EL (cell line): ENCODE measurements around the gene DMAC2L.
"Not testable (repeated sequence)": the region's sequence is repeated elsewhere in the genome, so short reads cannot be mapped to it uniquely, and the experiment has no call there.

Experiments
- DNase-seq: peaks from one replicate; pipeline ENCODE4 v3.0.0-alpha.2; 2016

Gene DMAC2L

DNA sequence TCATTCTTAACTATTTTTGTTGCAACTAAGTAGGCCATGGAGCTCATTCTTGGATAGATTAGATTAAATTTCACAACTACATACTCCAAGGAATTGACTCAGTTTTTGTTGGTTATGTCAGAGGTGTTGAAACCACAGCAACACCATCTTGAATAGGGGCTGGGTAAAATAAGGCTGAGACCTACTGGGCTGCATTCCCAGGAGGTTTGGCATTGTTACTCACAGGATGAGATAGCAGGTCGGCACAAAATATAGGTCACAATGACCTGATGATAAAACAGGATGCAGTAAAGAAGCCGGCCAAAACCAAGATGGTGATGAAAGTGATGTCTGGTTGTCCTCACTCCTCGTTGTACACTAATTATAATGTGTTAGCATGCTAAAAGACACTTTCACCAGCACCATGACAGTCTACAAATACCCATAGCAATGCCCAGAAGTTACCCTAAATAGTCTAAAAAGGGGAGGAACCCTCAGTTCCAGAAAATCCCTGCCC, 20.9 kb downstream of the DMAC2L start:
- DNase-seq = peak; percentile 86

- no peak for DNase-seq
Observed at GRCh38 chr14:50334211-50334610, 22.1 kb downstream of the DMAC2L start.

- peak; percentile 11 for DNase-seq
Observed at GRCh38 chr14:50335389-50335788, 23.3 kb downstream of the DMAC2L start.

- DNase-seq = peak; percentile 27
Observed at GRCh38 chr14:50335989-50336824, 24.1 kb downstream of the DMAC2L start.

GRCh38 chr14:50338587-50338986, 26.5 kb downstream of the DMAC2L start:
- no peak for DNase-seq

DNA sequence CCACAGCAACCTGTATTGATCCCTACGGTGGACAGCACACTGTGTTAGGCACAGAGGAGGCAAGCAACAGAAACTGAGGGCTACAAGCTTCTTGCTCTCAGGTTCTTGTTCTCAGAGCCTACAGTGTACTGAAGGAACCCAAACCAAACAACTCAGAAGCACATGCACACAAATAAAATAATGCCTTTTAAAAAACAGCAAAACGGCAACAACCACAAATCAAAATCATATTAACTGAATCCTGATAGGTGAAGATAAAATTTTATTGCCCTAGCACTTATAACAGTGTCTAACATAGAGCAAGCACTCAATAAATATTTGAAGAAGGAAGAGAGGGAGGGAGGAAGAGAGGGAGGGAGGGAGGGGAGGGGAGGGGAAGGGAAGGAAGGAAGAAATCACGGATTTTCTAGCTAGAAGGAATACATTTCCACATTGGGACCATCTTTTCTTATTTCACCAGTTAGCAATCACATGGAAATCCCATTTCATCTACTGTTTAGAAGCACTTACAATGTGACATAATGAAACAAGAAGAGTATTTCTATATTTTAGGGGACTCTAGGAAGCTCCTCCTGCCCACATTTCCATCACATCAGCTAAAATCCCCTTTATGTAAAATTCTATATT, 27.2 kb downstream of the DMAC2L start:
- no peak for DNase-seq

- no peak for DNase-seq
Observed at GRCh38 chr14:50340045-50340444, 27.9 kb downstream of the DMAC2L start.

- no peak for DNase-seq
Observed at GRCh38 chr14:50340963-50341362, 28.8 kb downstream of the DMAC2L start.

DNA sequence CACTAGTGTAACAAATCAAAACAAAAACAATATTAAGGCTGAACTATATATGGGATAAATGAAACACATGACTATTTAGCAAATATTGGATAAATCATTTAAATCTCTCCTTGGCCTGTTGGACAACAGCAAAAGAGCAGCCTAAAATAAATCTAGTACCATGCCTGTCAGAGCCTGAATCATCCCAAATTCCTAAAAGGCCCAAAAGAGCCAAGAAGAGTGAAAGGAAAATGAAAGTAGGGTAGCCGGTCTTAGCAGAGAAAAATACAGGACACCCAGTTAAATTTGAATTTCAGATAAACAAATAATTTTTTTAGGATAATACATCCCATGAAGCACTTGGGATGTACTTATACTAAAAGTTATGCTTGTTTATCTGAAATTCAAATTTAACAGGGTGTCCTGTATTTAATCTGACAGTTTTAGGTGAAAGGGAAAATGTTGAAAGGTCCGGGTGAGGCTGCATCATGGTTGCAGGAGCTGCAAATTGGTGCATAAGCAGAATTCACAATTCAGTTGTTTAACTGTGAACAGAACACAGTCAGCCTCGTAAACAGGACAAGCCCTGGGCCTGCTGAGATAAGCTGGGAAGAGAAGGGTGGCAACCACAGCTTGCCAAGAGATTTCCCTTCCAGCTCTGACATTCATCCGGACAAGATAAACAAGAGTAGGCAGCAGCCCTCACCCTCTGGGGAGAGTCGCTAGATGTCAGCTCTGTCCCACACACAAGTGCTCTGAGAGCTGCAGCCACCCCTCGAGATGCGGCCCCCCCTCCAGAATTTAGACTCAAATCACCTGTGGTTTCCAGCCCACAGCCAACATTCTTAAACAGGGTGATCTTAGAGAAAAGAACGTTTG, 30.3 kb downstream of the DMAC2L start:
- peak; percentile 83 for DNase-seq

DNA sequence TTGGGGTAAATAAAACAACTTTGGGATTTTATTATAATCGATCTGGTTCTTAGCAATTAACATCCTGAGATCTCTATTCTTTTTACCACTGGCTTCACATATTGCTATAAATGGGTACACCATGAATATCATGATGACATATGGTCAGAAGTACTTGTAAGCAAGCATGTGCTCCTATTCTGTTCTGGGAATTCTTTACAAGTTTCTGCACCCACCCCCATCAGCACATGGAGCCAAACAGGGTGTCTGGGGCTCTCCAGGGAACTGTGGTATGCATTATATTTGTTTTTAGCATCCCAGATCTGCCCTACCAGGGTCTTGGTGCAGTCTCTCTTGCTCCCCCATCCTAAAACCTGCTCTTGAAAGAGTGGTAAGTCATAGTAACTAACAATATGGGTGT, 31.3 kb downstream of the DMAC2L start:
- no peak for DNase-seq

GRCh38 chr14:50344116-50344775, 32.1 kb downstream of the DMAC2L start:
- peak; percentile 55 for DNase-seq

- DNase-seq = peak; percentile 56
Observed at GRCh38 chr14:50344876-50345563, 32.9 kb downstream of the DMAC2L start.

DNA sequence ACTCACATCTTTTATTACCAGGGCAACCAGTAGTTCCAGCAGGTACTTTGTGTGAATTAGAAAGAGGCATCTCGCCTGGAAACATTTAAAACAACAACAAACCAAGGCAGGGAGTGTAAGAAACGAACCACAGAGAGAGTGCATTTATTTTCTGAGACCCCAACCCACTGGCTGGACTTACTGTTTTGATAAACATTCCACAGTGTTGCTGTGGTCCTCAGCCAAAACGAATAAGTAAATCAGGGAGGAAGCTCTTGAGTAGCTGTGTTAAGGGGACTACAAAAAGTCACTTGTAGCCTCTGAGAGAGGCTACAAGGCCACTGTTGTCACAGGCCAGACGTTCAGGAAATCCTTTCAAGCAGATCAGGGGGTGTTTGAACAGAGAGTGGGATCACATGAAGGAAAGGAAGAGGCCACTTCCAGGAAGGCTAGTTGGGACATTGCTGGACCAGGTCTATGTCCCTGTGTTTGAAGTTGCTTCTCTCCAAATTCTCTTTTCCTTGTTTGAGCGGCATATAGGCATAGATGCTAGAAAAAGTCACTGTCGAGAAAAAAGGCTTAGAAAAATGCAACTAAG, 33.8 kb downstream of the DMAC2L start:
- no peak for DNase-seq

DNA sequence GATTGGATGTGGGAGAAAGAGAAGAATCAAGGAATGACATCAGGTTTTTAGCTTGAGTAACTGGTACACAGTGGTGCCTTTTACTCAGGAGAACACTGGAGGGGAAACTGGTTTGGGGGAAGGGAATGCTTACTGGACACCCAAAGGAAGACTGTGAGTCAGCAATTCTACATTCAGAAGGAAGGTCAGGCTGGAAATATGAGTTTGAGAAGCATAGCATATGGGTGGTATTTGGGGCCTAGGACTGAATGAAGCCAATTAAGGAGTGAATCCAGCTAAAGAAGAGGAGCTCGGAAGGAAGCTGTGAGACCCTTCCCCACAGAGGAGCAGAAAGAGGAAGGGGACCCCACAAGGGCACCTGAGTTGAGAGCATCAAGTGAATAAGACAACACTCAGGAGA, 35.4 kb downstream of the DMAC2L start:
- DNase-seq = peak; percentile 71

DNA sequence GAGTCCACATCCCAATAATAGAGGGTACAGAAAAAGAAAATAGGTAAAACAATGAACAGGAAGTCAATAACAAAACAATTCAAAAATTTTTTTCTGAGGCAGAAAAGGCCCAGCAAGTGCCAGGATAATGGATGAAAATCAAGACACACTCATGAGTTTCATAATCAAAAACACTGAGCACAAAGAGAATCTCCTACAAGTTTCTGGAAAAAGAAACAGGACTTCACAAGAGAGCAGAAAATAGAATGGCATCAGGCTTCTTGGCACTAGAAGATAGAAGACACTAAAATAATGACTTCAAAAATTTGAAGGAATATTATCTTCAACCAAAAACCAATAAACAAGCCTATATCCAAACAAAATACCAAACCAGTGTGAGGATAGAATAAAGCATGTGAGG, 36.8 kb downstream of the DMAC2L start:
- DNase-seq = no peak

- peak; percentile 89 for DNase-seq
Observed at GRCh38 chr14:50350975-50351374, 38.9 kb downstream of the DMAC2L start.

- no peak for DNase-seq
Observed at GRCh38 chr14:50352584-50352983, 40.5 kb downstream of the DMAC2L start.

GRCh38 chr14:50353126-50353525, 41.0 kb downstream of the DMAC2L start:
- peak; percentile 54 for DNase-seq

- DNase-seq = no peak
Observed at GRCh38 chr14:50354527-50354926, 42.4 kb downstream of the DMAC2L start.

- DNase-seq = no peak
Observed at GRCh38 chr14:50355692-50356091, 43.6 kb downstream of the DMAC2L start.

DNA sequence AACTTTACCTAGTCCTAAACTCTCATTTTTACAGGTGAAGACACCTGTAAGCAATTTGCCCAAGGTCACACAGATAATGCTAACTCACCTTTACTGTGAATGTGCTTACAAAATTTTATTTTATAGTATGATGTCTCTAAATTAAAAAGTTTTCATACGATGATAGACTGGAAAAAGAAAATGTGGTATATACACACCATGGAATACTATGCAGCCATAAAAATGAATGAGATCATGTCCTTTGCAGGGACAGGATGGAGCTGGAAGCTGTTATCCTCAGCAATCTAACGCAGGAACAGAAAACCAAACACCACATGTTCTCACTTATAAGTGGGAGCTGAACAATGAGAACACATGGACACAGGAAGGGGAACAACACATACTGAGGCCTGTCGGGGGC, 44.2 kb downstream of the DMAC2L start:
- not testable (repeated sequence) for DNase-seq

DNA sequence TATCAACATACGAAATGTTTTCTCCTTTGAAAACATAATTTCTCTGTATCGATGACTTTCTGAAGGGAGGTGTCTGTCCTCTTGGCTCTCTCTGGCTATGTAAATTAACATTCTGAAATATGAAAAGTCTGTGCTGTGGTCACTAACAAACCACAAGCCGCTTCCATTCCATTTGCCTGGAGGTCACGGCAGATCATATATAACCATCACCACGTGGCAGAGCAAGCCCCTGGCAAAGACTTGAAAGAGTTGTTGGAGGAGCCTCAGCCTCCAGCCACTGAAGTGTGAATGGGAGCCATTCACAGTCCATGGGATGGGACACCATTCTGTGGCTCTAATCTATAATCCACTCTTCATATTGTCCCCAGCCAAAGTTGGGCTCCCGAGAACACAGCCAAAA, 45.0 kb downstream of the DMAC2L start:
- DNase-seq = no peak
